A549 treated with dexamethasone at 1 μM for 4 hours (cell line): ENCODE results near the gene SLX4IP. TPM values are rescaled to one million over a fixed set of nuclear protein-coding genes. Genes with fewer than 3 reads are reported as not detected.

Source experiments
- total RNA-seq: library from RNA; stranded (reverse); fragments of 200-300 nt; extraction: Qiagen RNA extraction; gene quantifications from 5 replicates; pipeline ENCODE4 v1.2.3, GENCODE V29; 2022

The SLX4IP gene
- total RNA-seq, result 2.1 to 3.8 TPM (median 3.1 TPM) in 5 replicates

GRCh38 chr20:10434832-10435812 lies at the start of gene SLX4IP:
Gene SLX4IP, plus strand, starts transcription at chr20:10435305. Its CDS starts 22,900 bp downstream, at chr20:10458205.

GRCh38 chr20:10433623-10434466 lies 1.3 kb upstream of the SLX4IP start, which contains the start of gene MKKS:
Gene MKKS, minus strand, starts transcription at chr20:10434222. Its CDS starts 20,708 bp downstream, at chr20:10413514.

GRCh38 chr20:10673842-10674683 lies 239.0 kb downstream of the SLX4IP start, which contains the start of gene JAG1:
Gene JAG1, minus strand, starts transcription at chr20:10673999. Its CDS starts 469 bp downstream, at chr20:10673530.

Other genes with a start within 250 kb of the SLX4IP start
- 15.3 to 20.7 TPM (median 16.8 TPM) in 5 replicates for gene SNAP25, start 216.5 kb upstream of the SLX4IP start, total RNA-seq
- gene MKKS, start 1.1 kb upstream of the SLX4IP start, total RNA-seq, result 15.1 to 18.7 TPM (median 17.7 TPM) in 5 replicates
- 36.8 to 49.0 TPM (median 46.7 TPM) in 5 replicates for gene JAG1, start 238.7 kb downstream of the SLX4IP start, total RNA-seq